ENCODE results near the gene SNCB.

The SNCB gene

DNA sequence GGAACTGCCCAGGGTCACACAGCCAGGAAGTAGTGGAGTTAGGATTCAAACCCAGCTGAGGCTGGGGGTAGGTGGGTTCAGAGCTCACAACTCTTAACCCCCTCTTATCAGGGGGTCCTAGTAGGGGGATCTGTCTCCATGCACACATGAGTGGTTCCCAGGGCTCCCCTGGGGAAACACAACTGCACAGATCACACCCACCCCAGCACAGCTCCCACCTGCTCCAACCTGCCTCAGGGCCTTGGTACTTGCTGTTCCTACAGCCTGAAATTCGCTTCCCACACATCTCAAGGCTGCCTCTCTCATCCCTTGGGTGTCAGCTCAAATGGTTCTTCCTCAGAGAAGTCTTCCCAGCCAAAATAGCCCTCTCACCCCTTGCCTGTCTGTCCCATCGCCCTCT is 4.8 kb downstream of the SNCB start:
- DNase-seq (ENCODE audit: low read depth in 3 of 3): no peak

GRCh38 chr5:176624938-176625337 is 5.4 kb downstream of the SNCB start:
- no peak for DNase-seq (ENCODE audit: low read depth in 3 of 3)

DNA sequence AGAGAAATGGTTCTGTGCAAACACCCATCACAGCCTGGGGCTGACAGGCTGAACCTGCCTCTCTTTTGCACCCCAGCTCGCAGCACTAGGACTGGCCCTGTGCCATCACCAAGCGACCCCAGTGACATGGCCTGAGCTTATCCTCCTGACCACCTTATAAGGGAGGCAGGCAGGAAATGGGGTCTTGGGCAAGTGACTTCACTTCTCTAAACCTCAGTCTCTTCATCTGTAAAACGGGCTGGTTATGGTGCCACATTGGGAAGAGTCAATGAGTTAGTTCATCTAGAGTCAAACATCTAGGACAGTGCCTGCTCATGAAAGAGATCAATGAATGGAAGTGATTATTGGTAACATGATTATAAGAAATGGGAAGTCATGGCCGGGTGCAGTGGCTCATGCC is 6.2 kb downstream of the SNCB start:
- DNase-seq (ENCODE audit: low read depth in 3 of 3): no peak

DNA sequence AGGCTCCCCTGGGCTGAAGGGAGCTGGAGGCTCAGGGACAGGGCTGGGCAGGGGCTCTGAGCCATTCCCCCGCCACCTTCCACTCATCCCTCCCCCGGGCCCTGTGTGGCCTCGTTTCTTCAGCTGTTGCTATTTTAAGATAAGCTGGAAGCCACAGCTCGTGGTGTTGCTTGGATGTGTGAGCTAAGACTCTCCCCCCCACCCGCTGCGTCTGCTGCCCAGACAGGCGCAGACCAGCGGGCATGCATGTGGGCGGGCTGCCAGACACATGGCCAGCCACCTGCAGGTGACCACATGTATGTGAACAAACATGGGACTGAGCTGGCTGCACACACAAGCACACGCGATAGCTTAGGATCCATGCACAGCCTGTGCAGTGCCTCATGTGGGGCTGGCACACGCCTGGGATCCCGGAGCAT is 8.7 kb downstream of the SNCB start:
- no peak for DNase-seq (ENCODE audit: low read depth in 3 of 3)

DNA sequence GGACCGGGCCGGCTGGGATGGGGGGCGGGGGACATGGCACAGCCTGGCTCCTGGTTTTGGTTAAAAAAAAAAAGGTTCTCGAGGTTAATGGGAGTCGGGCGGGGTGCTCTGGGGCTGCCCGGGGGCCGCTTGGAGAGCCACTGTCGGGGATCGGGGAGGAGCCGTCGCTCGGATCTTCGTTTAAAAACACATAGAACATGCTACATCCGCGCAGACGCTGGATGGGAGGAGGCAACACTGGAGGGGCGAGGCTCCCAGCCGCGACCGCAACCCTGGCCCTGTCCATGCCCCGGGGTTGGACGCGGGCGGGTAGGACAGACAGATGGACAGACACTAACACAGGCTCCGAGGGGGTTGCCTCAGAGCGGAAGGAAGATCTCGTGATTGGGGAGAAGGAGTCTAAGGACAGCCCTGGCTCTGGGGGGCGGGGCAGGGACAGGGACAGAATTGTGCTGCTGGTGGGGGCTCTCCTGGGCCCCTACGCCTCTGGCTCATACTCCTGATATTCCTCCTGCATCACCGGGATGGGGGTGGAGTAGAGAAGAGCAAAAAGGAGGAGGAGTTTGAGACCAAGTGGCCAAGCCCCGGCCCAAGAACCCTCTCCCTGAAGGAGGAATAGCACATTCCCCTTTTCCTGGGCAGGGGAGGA is 9.9 kb downstream of the SNCB start:
- DNase-seq (ENCODE audit: low read depth in 3 of 3): no peak

DNA sequence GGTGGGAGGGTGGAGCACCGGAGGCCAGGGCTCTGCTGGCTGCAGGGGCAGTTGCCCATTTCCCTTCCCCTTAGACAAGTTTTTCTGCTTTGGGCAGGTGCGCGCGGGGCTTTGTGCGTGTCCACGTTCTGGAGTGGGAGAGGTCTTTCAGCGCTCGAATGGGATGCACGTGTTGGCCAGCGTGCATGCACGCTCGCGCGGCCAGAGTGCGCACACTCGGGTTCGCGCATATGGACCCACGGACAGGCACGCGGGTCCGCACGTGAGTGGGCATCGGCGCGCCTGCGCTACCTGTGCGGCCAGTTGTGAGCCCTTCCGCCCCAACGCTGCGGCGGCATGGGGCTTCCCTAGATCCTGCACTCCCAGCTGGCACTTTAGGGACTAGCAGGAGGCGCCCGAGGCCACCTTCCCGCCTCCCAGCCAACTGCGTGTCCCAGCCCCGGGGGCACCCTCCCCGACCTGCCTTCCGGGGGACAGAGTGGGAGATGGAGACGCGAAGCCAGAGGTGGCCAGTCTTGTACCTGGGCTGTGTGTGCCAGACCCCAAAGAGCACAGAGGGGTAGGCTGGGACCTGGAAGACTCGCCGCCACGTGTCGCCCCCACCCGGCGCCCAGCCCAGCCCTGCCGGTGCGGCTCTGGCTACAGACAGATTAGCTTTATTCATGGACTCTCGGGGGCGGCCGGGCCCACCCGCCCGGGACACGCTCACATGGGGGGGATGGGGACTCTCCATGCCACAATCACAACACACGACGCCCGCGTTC is 10.6 kb downstream of the SNCB start:
- DNase-seq (ENCODE audit: low read depth in 3 of 3): no peak

DNA sequence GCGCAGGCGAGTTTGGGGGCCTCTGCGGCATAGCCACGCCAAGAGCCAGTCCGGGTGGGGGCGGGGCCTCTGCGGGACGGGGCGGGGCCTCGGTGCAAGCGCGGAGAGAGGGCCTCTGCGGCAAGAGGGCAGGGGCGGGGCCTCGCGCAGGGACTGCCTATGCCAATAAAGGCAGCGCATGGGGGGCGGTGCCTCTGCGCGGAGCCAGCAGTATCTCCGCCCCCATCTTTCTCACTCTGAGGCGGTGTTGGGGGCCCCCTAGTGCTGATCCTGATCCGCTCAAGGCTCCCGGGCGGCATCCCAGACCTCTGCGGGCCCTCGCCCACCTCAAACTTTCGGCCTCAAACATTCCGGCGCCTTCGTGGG is 11.1 kb downstream of the SNCB start:
- peak; percentile 65 to 86 (median 83) for DNase-seq (ENCODE audit: low read depth in 3 of 3)

DNA sequence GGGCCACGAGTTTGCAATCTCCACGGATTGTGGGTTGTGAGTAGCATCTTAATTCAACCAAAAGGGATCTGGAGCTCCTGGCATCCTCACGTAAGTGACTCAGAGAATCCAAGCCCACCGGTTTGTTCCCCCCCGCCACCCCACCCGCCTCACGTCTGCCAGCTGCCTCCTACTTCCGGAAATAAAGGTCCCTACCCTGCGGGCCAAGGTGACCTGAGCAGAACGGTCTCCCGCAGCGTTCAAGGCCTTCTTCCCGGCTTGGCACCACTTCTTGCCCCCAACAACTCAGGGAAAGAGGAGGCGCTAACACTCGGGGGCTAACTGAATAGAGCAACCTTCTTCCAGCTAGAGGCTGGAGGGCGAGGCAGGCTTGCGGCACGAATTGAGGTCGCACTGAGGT is 11.6 kb downstream of the SNCB start:
- no peak for DNase-seq (ENCODE audit: low read depth in 3 of 3)

DNA sequence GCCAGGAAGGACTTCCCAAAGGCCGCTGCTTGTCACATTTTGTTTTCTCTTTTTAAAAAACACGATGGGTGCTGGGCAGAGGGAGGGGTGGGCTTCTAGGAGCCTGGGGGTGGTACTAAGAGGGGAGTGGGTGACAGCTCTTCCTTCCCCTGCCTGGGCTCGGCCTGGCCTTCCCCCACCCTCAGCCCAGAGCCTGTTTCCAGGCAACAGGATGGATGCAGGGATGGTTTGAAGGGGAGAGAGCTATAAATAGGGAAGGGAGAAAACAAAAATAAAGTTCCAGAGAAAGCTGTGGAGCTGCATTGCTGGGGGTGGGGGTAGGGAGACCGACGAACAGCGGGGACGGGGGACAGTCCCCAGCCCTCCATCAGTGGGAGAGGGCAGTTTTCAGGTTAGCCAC is 13.8 kb downstream of the SNCB start:
- no peak for DNase-seq (ENCODE audit: low read depth in 3 of 3)

- no peak for DNase-seq (ENCODE audit: low read depth in 3 of 3)
Measured at GRCh38 chr5:176614805-176615478, 15.4 kb downstream of the SNCB start.

DNA sequence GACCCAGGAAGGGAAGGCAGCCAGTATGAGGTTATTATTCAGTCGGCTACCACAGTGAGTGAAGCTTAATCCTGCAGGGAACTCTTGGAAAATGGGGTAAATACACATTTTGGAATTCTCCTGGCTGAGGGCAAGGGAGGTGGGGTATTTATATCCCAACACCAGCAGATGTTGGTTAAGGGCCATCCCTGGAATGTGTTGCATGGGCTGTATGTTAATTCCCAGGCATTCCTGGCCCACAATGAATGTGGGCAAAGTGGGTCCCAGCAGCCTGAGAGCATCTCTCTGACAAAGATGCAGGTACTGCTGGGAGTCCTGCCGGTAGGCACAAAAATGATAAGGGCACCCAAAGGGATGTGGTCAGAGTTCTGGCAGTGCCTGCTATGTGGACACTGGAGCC is 17.5 kb downstream of the SNCB start:
- no peak for DNase-seq (ENCODE audit: low read depth in 3 of 3)

- DNase-seq (ENCODE audit: low read depth in 3 of 3): no peak
Measured at GRCh38 chr5:176612008-176612407, 18.3 kb downstream of the SNCB start.

GRCh38 chr5:176611435-176611834 is 18.9 kb downstream of the SNCB start:
- DNase-seq (ENCODE audit: low read depth in 3 of 3): peak in 1 of 3 donors; percentile 47

GRCh38 chr5:176610435-176610773 is 19.9 kb downstream of the SNCB start:
- DNase-seq (ENCODE audit: low read depth in 3 of 3): no peak

- peak in 1 of 3 donors; percentile 21 for DNase-seq (ENCODE audit: low read depth in 3 of 3)
Measured at GRCh38 chr5:176609724-176610434, 20.5 kb downstream of the SNCB start, which contains the start of gene GPRIN1. TSS of gene GPRIN1 (minus strand) at chr5:176610156. CDS start at chr5:176599834, 10,322 bp downstream.

DNA sequence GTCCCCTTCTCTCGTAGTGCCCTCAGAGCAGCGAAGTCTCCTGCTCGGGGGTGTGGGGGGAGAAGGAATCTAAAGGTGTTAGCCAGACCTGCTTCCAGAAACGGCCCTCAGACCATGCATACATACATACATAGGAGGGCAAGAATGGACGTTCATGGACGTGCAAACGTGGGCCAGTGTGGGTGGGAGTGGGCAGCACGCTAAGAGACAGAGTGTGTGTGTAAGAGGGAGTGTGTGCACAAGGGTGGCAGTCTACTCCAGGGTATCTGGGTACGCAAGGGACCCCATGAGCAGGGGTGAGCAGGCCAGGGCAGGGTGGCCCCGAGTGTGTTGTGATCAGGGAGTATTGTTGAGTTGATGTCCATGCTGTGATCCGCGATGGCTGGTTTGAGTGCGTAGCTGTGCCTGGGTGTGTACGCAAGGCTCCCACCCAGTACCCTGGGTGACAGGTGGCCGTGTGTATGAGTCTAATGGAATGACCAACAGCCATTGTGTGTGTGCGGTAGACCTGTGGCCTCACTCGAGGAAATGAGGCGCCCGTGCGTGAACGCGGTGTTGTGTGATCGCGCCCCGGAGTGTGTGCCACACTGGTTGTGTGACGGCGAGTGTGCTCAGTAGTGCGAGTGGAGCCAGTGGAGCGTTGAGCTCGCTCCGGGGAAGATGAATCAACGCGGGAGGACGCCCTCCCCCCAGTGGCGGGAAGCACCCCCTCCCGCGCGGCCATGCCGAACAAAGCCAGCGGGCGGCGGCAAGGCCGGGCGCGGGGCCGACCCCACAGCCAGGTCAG is 21.2 kb downstream of the SNCB start:
- DNase-seq (ENCODE audit: low read depth in 3 of 3): no peak

DNA sequence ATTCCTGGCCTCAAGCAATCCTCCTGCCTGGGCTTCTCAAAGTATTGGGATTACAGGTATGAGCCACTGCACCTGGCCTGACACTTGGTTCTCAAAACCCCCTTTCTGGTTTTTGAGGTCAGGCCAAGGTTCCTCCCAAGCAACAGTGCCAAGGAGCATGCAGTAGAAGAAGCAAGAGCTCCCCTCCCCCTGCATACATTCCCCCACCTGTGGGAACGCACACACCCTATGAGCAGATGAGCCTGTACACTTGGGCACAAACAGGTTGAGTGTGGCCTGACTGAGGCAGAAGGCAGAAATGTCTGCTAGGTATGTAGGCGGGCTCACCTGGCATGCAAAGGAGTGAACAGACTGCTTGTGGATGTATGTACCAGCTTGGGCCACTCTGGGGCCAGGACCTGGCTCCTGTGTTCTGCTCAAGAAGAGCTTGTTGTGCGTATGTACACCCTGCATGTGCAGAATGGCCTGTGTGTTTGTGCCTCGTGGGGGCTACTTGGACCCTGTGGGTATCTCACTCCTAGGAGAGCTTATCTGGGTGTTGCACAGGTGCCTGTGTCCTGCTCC is 22.1 kb downstream of the SNCB start:
- DNase-seq (ENCODE audit: low read depth in 3 of 3): no peak

DNA sequence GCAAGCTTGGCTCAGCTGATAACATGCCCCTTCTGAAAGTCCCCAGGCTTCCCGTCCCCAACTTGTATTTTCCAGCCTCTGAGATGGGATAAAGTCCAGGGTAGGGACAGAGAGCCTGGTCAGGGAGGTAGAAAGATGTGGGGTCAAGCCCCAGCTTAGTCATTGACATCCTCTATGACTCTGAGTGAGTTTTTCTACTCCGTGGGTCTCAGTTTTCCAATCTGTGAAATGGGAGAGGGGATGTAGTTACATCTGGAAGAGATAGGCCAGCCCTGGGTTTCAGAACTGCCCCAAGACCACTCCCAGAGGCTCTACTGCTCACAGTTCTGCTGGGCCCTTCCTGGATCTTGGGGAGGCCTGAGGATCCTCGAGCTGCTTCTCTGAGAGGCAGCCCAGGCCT is 23.5 kb downstream of the SNCB start:
- no peak for DNase-seq (ENCODE audit: low read depth in 3 of 3)

DNA sequence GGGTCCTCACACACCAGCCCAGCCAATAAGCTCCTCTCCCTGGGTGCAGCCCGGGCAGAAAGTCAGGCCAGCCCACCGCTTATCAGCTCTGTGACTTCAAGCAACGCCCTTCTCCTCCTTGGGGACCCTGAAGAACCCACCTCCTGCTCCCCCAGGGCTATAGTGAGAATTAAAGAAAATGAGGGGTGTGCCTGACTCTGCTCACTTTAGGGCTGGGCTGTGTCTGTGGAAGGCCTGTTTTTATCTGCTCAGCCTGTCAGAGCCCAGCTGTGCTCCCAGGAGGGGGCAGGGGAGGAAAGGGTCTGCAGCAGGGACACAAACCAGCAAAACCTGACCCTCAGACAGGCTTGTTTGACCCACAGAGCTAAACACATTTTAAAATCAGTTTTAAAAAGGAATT is 24.3 kb downstream of the SNCB start:
- DNase-seq (ENCODE audit: low read depth in 3 of 3): no peak

GRCh38 chr5:176603091-176603490 is 27.2 kb downstream of the SNCB start:
- DNase-seq (ENCODE audit: low read depth in 3 of 3): no peak

- no peak for DNase-seq (ENCODE audit: low read depth in 3 of 3)
Measured at GRCh38 chr5:176601901-176602482, 28.3 kb downstream of the SNCB start.
